HCT116 (cell line): ENCODE results near the gene KNDC1. TPM values are rescaled to one million over a fixed set of nuclear protein-coding genes. Genes with fewer than 3 reads are reported as not detected.

Experiments
- ATAC-seq: fragments of 200-7000 bp; cut with Tn5 transposase; 2 replicates; pipeline ENCODE4 v1.9.1; 2020; ENCODE audit warnings: mild to moderate bottlenecking, moderate library complexity
- BruUV-seq: library from RNA; stranded (reverse); fragments of 400-500 nt; replicated peaks from 2 replicates; lab custom pipeline; 2021; lab: Mats Ljungman, UMichigan
- CTCF ChIA-PET: fragments of 300-600 bp; sonication (Branson Sonifier 250); formaldehyde crosslinking; loops from one replicate; lab custom pipeline; 2021; ENCODE audit warnings: antibody characterized with exemption; lab: Charles Lee
- POLR2A ChIA-PET: fragments of 300-600, 350-600 bp; sonication (Branson Sonifier 250); formaldehyde crosslinking; loops from one replicate; lab custom pipeline; 2021; ENCODE audit warnings: antibody characterized with exemption; lab: Charles Lee
- RAD21 ChIA-PET, 2 experiments: fragments of 300-600 bp; sonication (Branson Sonifier 250); formaldehyde crosslinking; loops; one replicate each; lab custom pipeline; 2023; ENCODE audit warnings: low total read pairs in 2 of 2; ENCODE audit not compliant: uncharacterized antibody in 2 of 2, unreplicated experiment in 2 of 2, low non-redundant PET in 1 of 2; lab: Charles Lee
- DNase-seq: peaks from one replicate; pipeline ENCODE4 v3.0.0-alpha.2; 2010; ENCODE audit warnings: low read depth, low spot score
- H2AFZ ChIP-seq: fragments of 200-600 bp; shearing (Covaris generic), sonication (generic); 2 replicates; pipeline ENCODE4 v1.6.1; 2017; ENCODE audit warnings: low read depth, mixed run types, mixed read lengths, antibody characterized with exemption, low read length; ENCODE audit not compliant: poor library complexity, severe bottlenecking
- H3K27ac ChIP-seq: 2 replicates; pipeline ENCODE4 v1.5.1; 2012; ENCODE audit warnings: low read depth, low read length
- H3K27me3 ChIP-seq: fragments of 200-600 bp; sonication (generic); 2 replicates; pipeline ENCODE4 v1.6.1; 2016; ENCODE audit warnings: mixed run types, low read length, mixed read lengths; ENCODE audit not compliant: insufficient read depth
- H3K36me3 ChIP-seq, 2 experiments: fragments of 200-500 bp in 1 of 2; fragments of 200-600 bp in 1 of 2; sonication (Bioruptor generic) in 1 of 2; sonication (generic) in 1 of 2; 2 replicates each; pipeline versions ENCODE4 v1.5.1 to v1.6.1; 2014 to 2016; ENCODE audit warnings: low read length in 2 of 2, inconsistent platforms in 1 of 2, mixed read lengths in 1 of 2, mixed run types in 1 of 2; ENCODE audit not compliant: insufficient read depth in 2 of 2, control insufficient read depth in 1 of 2
- H3K4me1 ChIP-seq, 2 experiments: fragments of 200-600 bp in 1 of 2; sonication (generic) in 1 of 2; 2 replicates each; pipeline versions ENCODE4 v1.5.1 to v1.6.1; 2012 to 2017; ENCODE audit warnings: low read length in 2 of 2, inconsistent platforms in 1 of 2, mild to moderate bottlenecking in 1 of 2, mixed read lengths in 1 of 2, mixed run types in 1 of 2, moderate library complexity in 1 of 2; ENCODE audit not compliant: insufficient read depth in 2 of 2, control insufficient read depth in 1 of 2
- H3K4me2 ChIP-seq: fragments of 200-600 bp; sonication (generic); 2 replicates; pipeline ENCODE4 v1.6.1; 2017; ENCODE audit warnings: mixed run types, low read length, mixed read lengths
- H3K4me3 ChIP-seq, 2 experiments: fragments of 200-600 bp in 1 of 2; sonication (generic) in 1 of 2; replicated peaks in 1 of 2; 2 replicates each; pipeline ENCODE4 v1.5.1; 2011 to 2016; ENCODE audit warnings: low read length in 2 of 2, control low read depth in 1 of 2, low read depth in 1 of 2, mild to moderate bottlenecking in 1 of 2, mixed read lengths in 1 of 2, mixed run types in 1 of 2
- H3K79me2 ChIP-seq: fragments of 200-600 bp; sonication (generic); 2 replicates; pipeline ENCODE4 v1.6.1; 2017; ENCODE audit warnings: mild to moderate bottlenecking, mixed run types, low read length, moderate library complexity, mixed read lengths; ENCODE audit not compliant: insufficient read depth
- H3K9ac ChIP-seq: fragments of 200-600 bp; sonication (generic); 2 replicates; pipeline ENCODE4 v1.6.1; 2016; ENCODE audit warnings: low read length, mixed read lengths
- H3K9me2 ChIP-seq: fragments of 200-600 bp; sonication (generic), shearing (Covaris generic); 2 replicates; pipeline ENCODE4 v1.6.1; 2017; ENCODE audit warnings: mixed run types, mild to moderate bottlenecking, moderate library complexity; ENCODE audit not compliant: insufficient read depth
- H3K9me3 ChIP-seq, 2 experiments: fragments of 200-500 bp in 1 of 2; fragments of 200-600 bp in 1 of 2; sonication (Bioruptor generic) in 1 of 2; sonication (generic) in 1 of 2; 2 replicates each; pipeline ENCODE4 v1.6.1; 2014 to 2017; ENCODE audit warnings: low read length in 2 of 2, mixed read lengths in 2 of 2, inconsistent platforms in 1 of 2, low read depth in 1 of 2, mild to moderate bottlenecking in 1 of 2, mixed run types in 1 of 2, moderate library complexity in 1 of 2; ENCODE audit not compliant: control insufficient read depth in 1 of 2, insufficient read depth in 1 of 2
- H4K20me1 ChIP-seq: fragments of 200-600 bp; sonication (generic), shearing (Covaris generic); 2 replicates; pipeline ENCODE4 v1.6.1; 2017; ENCODE audit warnings: mixed run types, mild to moderate bottlenecking, moderate library complexity; ENCODE audit not compliant: insufficient read depth
- CBX3 ChIP-seq: IDR thresholded peaks from 2 replicates; pipeline ENCODE4 v1.6.1; 2012; ENCODE audit warnings: low read depth
- ELF1 ChIP-seq: IDR thresholded peaks from 2 replicates; pipeline ENCODE4 v1.6.1; 2012; ENCODE audit warnings: low read depth, borderline replicate concordance
- EZH2 ChIP-seq: fragments of 200-600 bp; sonication (generic); IDR thresholded peaks from 2 replicates; pipeline ENCODE4 v1.6.1; 2017; ENCODE audit warnings: antibody characterized with exemption, mixed run types
- JUND ChIP-seq: IDR thresholded peaks from 2 replicates; pipeline ENCODE4 v1.6.1; 2012
- POLR2A ChIP-seq: IDR thresholded peaks from 2 replicates; pipeline ENCODE4 v1.7.0; 2011; ENCODE audit warnings: borderline replicate concordance; ENCODE audit not compliant: insufficient read depth, insufficient read length; ENCODE audit errors: extremely low read depth
- POLR2AphosphoS5 ChIP-seq: IDR thresholded peaks from 2 replicates; pipeline ENCODE4 v1.6.1; 2011; ENCODE audit warnings: mild to moderate bottlenecking, low read depth, low read length, moderate library complexity
- SIN3A ChIP-seq: IDR thresholded peaks from 2 replicates; pipeline ENCODE4 v1.6.1; 2012; ENCODE audit warnings: low read depth
- SP1 ChIP-seq: IDR thresholded peaks from 2 replicates; pipeline ENCODE4 v1.6.1; 2012; ENCODE audit warnings: low read depth
- TCF7L2 ChIP-seq: IDR thresholded peaks from 2 replicates; pipeline ENCODE4 v1.7.0; 2011; ENCODE audit warnings: borderline replicate concordance, inconsistent platforms; ENCODE audit not compliant: insufficient read depth, insufficient read length; ENCODE audit errors: extremely low read depth
- YY1 ChIP-seq: IDR thresholded peaks from 2 replicates; pipeline ENCODE4 v1.6.1; 2011; ENCODE audit warnings: low read length, low read depth, moderate library complexity, mild to moderate bottlenecking; ENCODE audit not compliant: insufficient replicate concordance; ENCODE audit errors: extremely low read depth
- ZFX ChIP-seq: fragments of 450-650 bp; IDR thresholded peaks from 2 replicates; pipeline ENCODE4 v1.6.1; 2017
- ZNF274 ChIP-seq: fragments of 200-500 bp; sonication (Bioruptor generic); IDR thresholded peaks from 2 replicates; pipeline ENCODE4 v1.6.1; 2014; ENCODE audit warnings: mild to moderate bottlenecking, low read depth, low read length, inconsistent platforms
- intact Hi-C: fragments of 100-400 bp; cut with micrococcal nuclease; formaldehyde crosslinking; loops from 2 replicates; pipeline ENCODE4 v1.10.0; 2022
- total RNA-seq: library from RNA; stranded (reverse); gene quantifications from one replicate; pipeline ENCODE4 v1.2.1, GENCODE V29; 2021; ENCODE audit not compliant: unreplicated experiment
- TF ChIP-seq, protein P1 (sequence below), 3 experiments: fragments of 200-600 bp in 1 of 3; sonication (generic) in 1 of 3; IDR thresholded peaks in 2 of 3; conservative IDR thresholded peaks in 1 of 3; 2 replicates each; pipeline ENCODE4 v1.5.1; 2012 to 2017; ENCODE audit warnings: low read depth in 2 of 3, low read length in 2 of 3, antibody characterized with exemption in 1 of 3, borderline replicate concordance in 1 of 3, control low read depth in 1 of 3, mild to moderate bottlenecking in 1 of 3, mixed read lengths in 1 of 3, mixed run types in 1 of 3, moderate library complexity in 1 of 3; ENCODE audit not compliant: insufficient read depth in 1 of 3
- TF ChIP-seq, protein P2 (sequence below): IDR thresholded peaks from 2 replicates; pipeline ENCODE4 v1.6.1; 2012
- TF ChIP-seq, protein P3 (sequence below): IDR thresholded peaks from 2 replicates; pipeline ENCODE4 v1.6.1; 2011; ENCODE audit warnings: mild to moderate bottlenecking, low read length, moderate library complexity; ENCODE audit not compliant: insufficient replicate concordance; ENCODE audit errors: extremely low read depth

The KNDC1 gene
- total RNA-seq, 1 experiment from 2014 or later: 3.6 TPM

DNA sequence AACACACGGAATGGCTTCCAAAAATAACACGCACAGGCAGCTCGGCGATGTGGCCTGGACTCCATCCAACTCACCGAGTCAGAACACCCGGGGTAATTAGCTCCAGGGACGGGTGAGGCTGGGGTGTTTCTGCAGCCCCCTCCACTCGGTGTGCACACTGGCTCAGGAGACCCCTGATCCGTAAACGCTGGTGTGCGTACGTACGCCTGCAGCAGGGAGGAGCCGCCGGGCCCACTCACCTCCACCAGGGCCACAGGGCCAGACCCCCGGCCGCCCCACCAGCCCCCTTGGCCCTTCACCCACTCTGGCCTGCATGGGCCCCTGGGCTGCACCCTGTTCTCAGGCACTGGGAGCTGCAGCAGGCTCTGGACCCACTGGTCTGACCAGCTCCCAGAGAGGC is 47.6 kb downstream of the KNDC1 start:
- Histone ChIP-seq H4K20me1 (no peaks in the 10 kb centered on the region), H3K4me2 (no peak overlapping the region), H3K27ac (no peak overlapping the region), H3K27me3 (no peaks in the 10 kb centered on the region), H3K36me3 (no peaks in the 10 kb centered on the region), H2AFZ (no peak overlapping the region), H3K9me2 (no peaks in the 10 kb centered on the region), H3K79me2 (no peaks in the 10 kb centered on the region), H3K4me1 (no peaks in the 10 kb centered on the region), H3K4me3 (no peak overlapping the region), H3K9me3 (no peaks in the 10 kb centered on the region), H3K9ac (no peak overlapping the region)
- no peak for DNase-seq
- BruUV-seq: no TSS peak
- ChIA-PET RAD21 (no interaction called here), POLR2A (no interaction called here), CTCF (no interaction called here)
- intact Hi-C loops: no loop called here
- no peak for ATAC-seq
- no peak for TF ChIP-seq POLR2A
- TF ChIP-seq, protein P1, sequence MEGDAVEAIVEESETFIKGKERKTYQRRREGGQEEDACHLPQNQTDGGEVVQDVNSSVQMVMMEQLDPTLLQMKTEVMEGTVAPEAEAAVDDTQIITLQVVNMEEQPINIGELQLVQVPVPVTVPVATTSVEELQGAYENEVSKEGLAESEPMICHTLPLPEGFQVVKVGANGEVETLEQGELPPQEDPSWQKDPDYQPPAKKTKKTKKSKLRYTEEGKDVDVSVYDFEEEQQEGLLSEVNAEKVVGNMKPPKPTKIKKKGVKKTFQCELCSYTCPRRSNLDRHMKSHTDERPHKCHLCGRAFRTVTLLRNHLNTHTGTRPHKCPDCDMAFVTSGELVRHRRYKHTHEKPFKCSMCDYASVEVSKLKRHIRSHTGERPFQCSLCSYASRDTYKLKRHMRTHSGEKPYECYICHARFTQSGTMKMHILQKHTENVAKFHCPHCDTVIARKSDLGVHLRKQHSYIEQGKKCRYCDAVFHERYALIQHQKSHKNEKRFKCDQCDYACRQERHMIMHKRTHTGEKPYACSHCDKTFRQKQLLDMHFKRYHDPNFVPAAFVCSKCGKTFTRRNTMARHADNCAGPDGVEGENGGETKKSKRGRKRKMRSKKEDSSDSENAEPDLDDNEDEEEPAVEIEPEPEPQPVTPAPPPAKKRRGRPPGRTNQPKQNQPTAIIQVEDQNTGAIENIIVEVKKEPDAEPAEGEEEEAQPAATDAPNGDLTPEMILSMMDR (IDR thresholded peaks at IDR 0.05 in 2 of 3, conservative IDR thresholded peaks at IDR 0.05 in 1 of 3; ENCODE audit: borderline replicate concordance in 1 of 3, insufficient read depth in 1 of 3, low read depth in 2 of 3, low read length in 2 of 3): no peak
- no peak for TF ChIP-seq JUND
- TF ChIP-seq, protein P2, sequence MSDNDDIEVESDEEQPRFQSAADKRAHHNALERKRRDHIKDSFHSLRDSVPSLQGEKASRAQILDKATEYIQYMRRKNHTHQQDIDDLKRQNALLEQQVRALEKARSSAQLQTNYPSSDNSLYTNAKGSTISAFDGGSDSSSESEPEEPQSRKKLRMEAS: no peak
- TF ChIP-seq ELF1: no peak
- no peak for TF ChIP-seq SP1
- TF ChIP-seq ZFX: no peak
- no peak for TF ChIP-seq CBX3
- TF ChIP-seq YY1: no peak
- TF ChIP-seq, protein P3, sequence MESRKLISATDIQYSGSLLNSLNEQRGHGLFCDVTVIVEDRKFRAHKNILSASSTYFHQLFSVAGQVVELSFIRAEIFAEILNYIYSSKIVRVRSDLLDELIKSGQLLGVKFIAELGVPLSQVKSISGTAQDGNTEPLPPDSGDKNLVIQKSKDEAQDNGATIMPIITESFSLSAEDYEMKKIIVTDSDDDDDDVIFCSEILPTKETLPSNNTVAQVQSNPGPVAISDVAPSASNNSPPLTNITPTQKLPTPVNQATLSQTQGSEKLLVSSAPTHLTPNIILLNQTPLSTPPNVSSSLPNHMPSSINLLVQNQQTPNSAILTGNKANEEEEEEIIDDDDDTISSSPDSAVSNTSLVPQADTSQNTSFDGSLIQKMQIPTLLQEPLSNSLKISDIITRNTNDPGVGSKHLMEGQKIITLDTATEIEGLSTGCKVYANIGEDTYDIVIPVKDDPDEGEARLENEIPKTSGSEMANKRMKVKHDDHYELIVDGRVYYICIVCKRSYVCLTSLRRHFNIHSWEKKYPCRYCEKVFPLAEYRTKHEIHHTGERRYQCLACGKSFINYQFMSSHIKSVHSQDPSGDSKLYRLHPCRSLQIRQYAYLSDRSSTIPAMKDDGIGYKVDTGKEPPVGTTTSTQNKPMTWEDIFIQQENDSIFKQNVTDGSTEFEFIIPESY: no peak
- TF ChIP-seq ZNF274: no peak
- TF ChIP-seq SIN3A: no peak
- no peak for TF ChIP-seq POLR2AphosphoS5
- TF ChIP-seq TCF7L2: no peak
- TF ChIP-seq EZH2: no peak
